Measurements from ENCODE around the gene CYP27B1. TPM values are rescaled to one million over a fixed set of nuclear protein-coding genes. Genes with fewer than 3 reads are reported as not detected.

The CYP27B1 gene
- total RNA-seq, 1 experiment from 2014 or later = 11.6 TPM

DNA sequence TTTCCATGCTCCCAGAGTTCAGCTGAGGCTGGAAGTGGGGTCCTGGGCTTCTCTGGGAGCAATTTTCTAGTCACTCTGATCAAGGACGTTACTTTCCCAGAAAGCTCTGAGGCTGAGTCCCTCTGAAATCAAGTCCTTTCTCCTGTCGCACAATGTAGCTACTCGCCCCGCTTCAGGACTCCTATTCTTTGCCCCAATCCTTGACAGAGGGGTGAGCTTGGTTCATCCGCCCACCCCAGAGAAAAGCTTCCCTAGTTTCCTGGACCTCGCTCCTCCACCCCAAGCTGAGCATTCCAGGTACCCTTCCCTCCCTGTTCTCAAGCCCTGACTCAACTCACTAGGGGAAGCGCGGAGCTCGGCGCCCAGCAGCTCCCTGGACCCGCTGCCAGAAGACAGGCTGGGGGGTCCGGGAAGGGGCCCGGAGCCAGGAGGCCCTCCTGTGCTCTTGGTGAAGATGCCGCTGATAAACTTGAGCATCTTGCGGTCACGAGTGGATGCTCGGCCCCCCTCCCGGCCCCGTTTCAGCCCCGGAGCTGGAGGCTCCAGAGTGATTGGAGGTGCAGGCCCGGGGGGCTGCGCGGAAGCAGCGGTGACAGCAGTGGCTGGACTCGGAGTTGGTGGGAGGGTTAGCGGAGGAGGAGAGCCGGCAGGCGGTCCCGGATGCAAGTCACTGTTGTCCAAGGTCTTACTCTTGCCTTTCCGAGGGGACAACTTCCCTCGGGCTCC, 30.0 kb downstream of the CYP27B1 start:
- RAD21 ChIA-PET (ENCODE audit: low non-redundant PET in 1 of 2, low total read pairs in 2 of 2, uncharacterized antibody in 2 of 2, unreplicated experiment in 2 of 2) = no interaction called here
- no peaks in the 10 kb centered on the region for H4K20me1 ChIP-seq (ENCODE audit: insufficient read depth)
- H2AFZ ChIP-seq (ENCODE audit: low read depth, low read length, poor library complexity, severe bottlenecking) = no peak overlapping the region
- H3K4me2 ChIP-seq (ENCODE audit: low read length) = no peak overlapping the region
- intact Hi-C loops (cut with micrococcal nuclease) = no loop called here
- CTCF ChIA-PET = no interaction called here
- TF ChIP-seq YY1 (IDR thresholded peaks at IDR 0.05; ENCODE audit: extremely low read depth, insufficient replicate concordance, low read depth, low read length) = no peak
- TF ChIP-seq, protein P1, sequence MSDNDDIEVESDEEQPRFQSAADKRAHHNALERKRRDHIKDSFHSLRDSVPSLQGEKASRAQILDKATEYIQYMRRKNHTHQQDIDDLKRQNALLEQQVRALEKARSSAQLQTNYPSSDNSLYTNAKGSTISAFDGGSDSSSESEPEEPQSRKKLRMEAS (IDR thresholded peaks at IDR 0.05) = no peak
- no peak for TF ChIP-seq SIN3A (IDR thresholded peaks at IDR 0.05; ENCODE audit: low read depth)
- TF ChIP-seq, protein P2, sequence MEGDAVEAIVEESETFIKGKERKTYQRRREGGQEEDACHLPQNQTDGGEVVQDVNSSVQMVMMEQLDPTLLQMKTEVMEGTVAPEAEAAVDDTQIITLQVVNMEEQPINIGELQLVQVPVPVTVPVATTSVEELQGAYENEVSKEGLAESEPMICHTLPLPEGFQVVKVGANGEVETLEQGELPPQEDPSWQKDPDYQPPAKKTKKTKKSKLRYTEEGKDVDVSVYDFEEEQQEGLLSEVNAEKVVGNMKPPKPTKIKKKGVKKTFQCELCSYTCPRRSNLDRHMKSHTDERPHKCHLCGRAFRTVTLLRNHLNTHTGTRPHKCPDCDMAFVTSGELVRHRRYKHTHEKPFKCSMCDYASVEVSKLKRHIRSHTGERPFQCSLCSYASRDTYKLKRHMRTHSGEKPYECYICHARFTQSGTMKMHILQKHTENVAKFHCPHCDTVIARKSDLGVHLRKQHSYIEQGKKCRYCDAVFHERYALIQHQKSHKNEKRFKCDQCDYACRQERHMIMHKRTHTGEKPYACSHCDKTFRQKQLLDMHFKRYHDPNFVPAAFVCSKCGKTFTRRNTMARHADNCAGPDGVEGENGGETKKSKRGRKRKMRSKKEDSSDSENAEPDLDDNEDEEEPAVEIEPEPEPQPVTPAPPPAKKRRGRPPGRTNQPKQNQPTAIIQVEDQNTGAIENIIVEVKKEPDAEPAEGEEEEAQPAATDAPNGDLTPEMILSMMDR (IDR thresholded peaks at IDR 0.05 in 2 of 3, conservative IDR thresholded peaks at IDR 0.05 in 1 of 3; ENCODE audit: borderline replicate concordance in 1 of 3, insufficient read depth in 1 of 3, low read depth in 2 of 3, low read length in 2 of 3) = no peak
- no peak for TF ChIP-seq EZH2phosphoT487 (IDR thresholded peaks at IDR 0.05; ENCODE audit: borderline replicate concordance)
- TF ChIP-seq ELF1 (IDR thresholded peaks at IDR 0.05; ENCODE audit: borderline replicate concordance, low read depth) = no peak
- peaks cover 0 to 8% of the 10 kb centered on the region in 2 experiments; a peak in 1 of 4 replicates for H3K4me1 ChIP-seq (ENCODE audit: control insufficient read depth in 1 of 2, insufficient read depth in 2 of 2, low read length in 2 of 2)
- no peak overlapping the region for H3K27ac ChIP-seq (ENCODE audit: low read depth, low read length)
- POLR2A ChIA-PET = no interaction called here
- peaks cover 0 to 3% of the 10 kb centered on the region in 2 experiments; a peak in 3 of 4 replicates for H3K36me3 ChIP-seq (ENCODE audit: control insufficient read depth in 1 of 2, insufficient read depth in 2 of 2, low read length in 2 of 2)
- no peak overlapping the region for H3K4me3 ChIP-seq (replicated peaks in 1 of 2; ENCODE audit: low read depth in 1 of 2, low read length in 2 of 2)
- ATAC-seq = no peak
- H3K9me2 ChIP-seq (ENCODE audit: insufficient read depth) = no peaks in the 10 kb centered on the region
- H3K9me3 ChIP-seq (ENCODE audit: control insufficient read depth in 1 of 2, insufficient read depth in 1 of 2, low read depth in 1 of 2, low read length in 2 of 2) = no peaks in the 10 kb centered on the region
- no peaks in the 10 kb centered on the region for H3K79me2 ChIP-seq (ENCODE audit: insufficient read depth, low read length)
- no TSS peak for BruUV-seq (replicated peaks)
- DNase-seq (ENCODE audit: low read depth, low spot score) = no peak
- H3K27me3 ChIP-seq (ENCODE audit: insufficient read depth, low read length) = no peaks in the 10 kb centered on the region
- H3K9ac ChIP-seq (ENCODE audit: low read length) = no peak overlapping the region

Measured in HCT116 (cell line).